IPS DF 4.7 (cell line): ENCODE data around the gene SERINC1.
"Not testable (repeated sequence)": the region's sequence is repeated elsewhere in the genome, so short reads cannot be mapped to it uniquely, and the experiment has no call there.

ENCODE experiments used
- DNase-seq: peaks from one replicate; pipeline ENCODE4 v3.0.0-alpha.2; 2013; ENCODE audit warnings: low spot score; ENCODE audit errors: extremely low read depth

Gene SERINC1

GRCh38 chr6:122471107-122472021, at the start of gene SERINC1:
Gene SERINC1, minus strand, starts transcription at chr6:122471807. Its CDS starts 70 bp downstream, at chr6:122471737.
- peak; percentile 66 for DNase-seq

DNA sequence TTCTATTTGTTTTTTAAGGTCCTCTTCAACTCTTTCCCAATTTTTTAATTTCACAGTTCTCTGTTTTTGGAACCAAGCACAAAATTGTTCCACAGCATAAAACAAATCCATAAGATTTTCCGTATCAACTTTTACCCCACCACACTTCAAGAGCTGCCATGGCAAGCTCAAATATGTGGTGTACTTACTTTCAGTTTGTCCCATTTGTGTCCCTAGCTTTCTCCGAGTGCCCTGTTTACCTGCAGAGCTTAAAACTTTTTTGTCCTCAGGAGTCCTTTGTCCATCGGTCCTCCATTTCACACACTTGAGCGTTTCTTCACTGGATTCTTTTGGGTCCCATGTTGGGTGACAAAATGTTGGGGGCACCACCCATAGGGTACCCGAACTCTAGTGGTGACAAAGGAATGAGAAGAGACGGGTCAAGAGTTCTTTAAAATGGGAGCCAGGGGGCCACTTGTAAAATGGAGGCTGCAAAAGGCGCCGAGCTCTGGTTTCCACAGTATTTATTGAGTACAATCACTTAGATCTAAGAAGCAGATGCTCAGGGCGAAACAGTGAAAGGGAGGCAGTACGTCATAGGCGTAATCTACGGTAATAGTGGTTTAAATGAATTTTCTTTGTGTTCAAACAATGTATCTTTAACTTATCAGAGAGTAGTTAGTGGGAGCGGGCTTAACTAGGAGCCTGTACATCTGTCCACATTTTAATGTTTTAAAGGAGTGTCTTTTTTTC, 39.8 kb upstream of the SERINC1 start:
- DNase-seq = no peak

DNA sequence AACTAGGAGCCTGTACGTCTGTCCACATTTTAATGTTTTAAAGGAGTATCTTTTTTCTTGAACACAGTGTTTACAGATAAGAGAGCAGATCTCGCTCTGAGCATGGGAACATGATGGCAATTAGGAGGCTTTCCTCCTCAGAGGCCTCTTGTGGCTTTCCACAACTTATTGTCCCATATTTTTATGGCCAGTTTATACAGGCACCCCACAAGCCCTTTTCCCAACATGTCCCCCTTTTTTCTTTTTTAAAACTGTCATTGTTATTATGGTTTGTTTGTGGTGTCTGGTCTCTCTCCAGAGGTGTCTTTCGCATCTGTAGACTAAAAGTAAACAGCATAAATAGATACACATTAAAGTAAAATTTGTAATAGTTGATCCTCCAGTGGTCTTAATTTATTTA, 33.6 kb upstream of the SERINC1 start:
- DNase-seq = not testable (repeated sequence)

- no peak for DNase-seq
Measured at GRCh38 chr6:122501475-122501874, 29.9 kb upstream of the SERINC1 start.

GRCh38 chr6:122495612-122496011, 24.0 kb upstream of the SERINC1 start:
- DNase-seq = no peak

DNA sequence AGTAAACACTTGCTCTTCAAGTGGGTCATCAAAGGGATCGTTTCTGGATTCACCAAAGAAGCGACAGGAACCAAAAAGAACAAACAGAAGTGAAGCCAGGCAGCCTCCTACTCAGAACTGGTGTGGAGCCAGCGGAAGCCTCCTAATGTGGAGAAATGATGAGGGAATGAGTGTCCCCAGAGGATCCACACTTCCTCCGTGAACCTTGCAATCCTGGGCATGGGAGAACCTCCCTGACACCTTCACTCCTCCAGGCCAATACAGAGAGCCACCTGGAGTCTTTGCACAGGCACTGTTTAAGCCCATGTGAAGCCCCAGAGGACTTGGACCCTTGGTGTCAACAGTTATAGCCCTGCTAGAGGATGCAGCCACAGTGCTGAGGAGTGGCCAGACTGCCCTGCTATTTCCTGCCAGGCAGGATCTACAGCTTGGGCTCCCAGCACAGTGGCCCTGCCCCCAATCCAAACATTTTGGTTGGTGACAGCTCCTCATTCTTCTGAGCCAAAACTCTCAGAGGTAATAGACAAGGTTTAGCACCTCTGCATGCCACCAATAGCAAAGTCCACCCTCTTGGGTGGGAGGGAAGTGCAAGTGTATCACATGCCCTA, 23.2 kb upstream of the SERINC1 start:
- DNase-seq = no peak

- no peak for DNase-seq
Measured at GRCh38 chr6:122491919-122492555, 20.4 kb upstream of the SERINC1 start.

GRCh38 chr6:122490607-122491006, 19.0 kb upstream of the SERINC1 start:
- DNase-seq = no peak

DNA sequence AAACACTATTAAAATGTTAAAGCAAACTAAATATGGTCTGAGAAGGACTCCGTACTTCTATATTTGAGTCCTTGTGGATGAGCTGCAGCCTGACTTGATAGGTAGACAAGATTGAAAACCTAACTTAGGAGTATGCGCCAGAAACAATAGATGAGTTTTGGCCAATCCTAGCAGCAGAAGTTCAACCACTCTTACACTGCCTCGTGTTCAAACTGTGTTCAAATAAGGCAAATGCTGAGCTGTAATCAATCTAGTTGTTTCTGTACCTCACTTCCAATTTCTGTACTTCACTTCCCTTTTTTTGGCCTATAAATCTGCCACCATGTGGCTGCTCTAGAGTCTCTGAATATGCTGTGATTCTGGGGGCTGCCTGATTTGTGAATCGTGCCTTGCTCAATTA, 13.2 kb upstream of the SERINC1 start:
- no peak for DNase-seq

DNA sequence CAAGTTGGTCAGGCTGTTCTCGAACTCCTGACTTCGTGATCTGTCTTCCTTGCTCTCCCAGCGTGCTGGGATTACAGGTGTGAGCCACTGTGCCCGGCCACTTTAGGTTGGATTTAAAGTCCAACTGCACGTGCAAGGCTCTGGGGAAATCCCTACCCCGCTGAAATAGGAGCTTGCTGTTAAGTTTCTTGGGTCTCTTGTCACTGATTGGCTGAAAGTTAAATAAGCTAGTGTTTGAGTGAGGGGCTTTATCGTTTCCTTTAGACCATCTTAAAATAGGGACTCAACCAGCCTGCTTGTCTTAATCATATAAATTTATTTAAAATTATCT, 11.1 kb upstream of the SERINC1 start:
- no peak for DNase-seq

- DNase-seq = no peak
Measured at GRCh38 chr6:122476131-122476530, 4.5 kb upstream of the SERINC1 start.

DNA sequence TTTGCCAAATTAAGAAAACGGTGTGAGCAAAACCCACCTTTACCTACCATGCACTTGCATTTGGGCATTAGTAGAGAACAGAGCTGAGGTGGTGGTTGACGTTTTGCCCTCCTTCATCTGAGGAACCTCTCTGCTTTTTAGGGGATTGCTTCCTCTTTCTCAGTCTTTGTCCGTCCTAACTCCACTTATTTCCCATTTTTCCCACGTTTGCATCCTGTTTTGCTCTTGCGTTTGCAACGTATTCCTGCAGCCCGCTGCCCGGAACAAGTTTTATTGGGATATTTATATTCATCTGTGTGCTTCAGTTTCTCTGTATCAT, 374 bp upstream of the SERINC1 start:
- DNase-seq = no peak

DNA sequence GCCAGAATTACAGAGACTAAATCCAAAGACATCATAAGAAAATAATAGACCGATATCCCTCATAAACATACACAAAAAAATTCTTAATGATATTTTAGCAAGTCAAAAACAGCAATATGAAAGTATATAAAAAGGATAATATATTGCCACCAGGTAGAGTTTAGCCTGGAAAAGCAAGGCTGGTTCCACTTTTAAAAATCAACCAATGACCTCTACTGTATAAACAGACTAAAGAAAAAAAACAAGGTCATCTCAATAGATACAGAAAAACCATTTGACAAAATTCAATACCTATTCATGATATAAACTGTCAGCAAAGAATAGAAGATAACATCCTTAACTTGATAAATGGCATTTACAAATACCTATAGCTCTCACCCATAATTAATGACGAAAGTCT, 9.7 kb downstream of the SERINC1 start:
- no peak for DNase-seq

- not testable (repeated sequence) for DNase-seq
Measured at GRCh38 chr6:122459865-122460416, 11.7 kb downstream of the SERINC1 start.

DNA sequence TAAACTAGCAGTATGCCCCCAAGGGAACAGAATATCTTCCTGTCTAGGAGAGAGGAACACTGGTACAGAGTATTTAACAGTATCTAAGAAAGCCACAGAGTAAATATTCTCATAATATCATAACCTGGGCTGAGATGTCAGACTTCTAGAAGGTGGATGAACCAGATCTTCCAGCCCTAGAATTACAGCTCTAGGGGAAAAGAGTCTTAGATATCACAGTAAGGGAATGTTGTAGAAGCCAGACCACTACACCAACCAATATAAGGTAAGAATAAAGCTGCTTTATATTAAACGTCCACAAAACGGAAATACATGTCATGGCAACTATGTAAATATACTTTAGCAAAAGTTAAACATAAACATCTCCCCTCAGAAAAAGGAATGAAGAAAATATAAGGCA, 12.4 kb downstream of the SERINC1 start:
- no peak for DNase-seq

DNA sequence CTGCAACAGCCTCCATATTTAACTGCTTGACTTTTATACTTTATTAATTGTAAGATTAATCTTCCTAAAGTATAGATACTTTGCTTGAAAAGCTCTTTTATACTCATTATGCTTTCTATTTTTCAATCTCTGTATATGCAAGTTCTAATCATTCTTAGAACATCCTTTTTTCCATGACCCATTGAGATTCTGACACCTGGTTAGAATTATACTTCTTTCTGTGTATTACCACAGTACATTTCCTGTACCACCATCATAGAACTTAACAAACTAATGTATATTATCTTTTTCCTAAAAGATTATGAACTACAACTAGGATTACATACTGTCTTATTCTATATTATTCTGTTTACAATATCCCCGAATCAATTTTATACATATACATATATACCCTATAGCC, 13.5 kb downstream of the SERINC1 start:
- DNase-seq = no peak

DNA sequence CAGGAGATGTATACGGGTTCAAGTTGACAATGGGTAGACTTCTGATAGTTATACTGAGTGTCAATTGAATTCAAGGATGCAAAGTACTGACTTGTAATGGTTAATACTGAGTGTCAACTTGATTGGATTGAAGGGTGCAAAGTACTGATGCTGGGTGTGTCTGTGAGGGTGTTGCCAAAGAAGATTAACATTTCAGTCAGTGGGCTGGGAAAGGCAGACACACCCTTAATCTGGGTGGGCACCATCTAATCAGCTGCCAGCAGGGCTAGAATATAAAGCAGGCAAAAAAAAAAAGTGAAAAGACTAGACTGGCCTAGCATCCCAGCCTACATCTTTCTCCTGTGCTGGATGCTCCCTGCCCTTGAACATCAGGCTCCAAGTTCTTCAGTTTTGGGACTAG, 16.5 kb downstream of the SERINC1 start:
- DNase-seq = not testable (repeated sequence)

GRCh38 chr6:122454673-122455072, 16.9 kb downstream of the SERINC1 start:
- no peak for DNase-seq

DNA sequence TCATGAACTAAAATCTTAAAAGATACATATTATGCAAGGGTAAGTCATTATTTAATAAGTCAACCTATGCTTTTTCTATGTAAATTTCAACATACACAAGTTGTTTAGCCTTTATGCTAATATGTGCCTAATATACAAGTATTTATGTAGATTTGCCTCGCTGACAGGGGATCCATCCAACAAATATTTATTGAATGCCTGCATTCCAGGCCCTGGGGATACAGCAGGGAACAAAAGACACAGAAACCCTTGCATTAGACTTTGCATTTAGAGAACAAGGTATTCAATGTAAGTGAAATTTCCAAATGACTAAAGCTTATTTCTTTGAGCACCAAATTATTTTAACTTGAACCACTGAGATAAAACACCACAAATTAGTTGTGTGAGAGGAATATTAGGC, 19.1 kb downstream of the SERINC1 start:
- DNase-seq = no peak

- no peak for DNase-seq
Measured at GRCh38 chr6:122449069-122449468, 22.5 kb downstream of the SERINC1 start.

DNA sequence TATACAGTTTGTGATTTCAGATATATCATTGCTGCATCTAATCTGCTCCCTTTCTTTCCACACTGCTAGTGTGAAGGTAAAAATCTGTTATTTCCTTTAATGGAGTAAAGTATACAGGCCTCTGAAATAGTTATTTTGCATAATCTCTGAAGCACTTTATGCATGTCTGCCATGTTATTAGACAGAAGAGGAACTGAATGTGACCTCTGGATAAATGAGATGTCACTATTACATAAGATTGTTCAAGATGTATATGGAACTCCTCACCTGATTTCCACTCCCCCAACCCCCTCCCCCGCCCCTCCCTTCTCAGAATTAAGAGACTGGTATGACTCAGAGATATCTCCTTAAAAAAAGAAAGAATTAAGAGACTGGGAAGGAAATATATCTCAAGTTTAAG, 26.3 kb downstream of the SERINC1 start:
- DNase-seq = no peak

DNA sequence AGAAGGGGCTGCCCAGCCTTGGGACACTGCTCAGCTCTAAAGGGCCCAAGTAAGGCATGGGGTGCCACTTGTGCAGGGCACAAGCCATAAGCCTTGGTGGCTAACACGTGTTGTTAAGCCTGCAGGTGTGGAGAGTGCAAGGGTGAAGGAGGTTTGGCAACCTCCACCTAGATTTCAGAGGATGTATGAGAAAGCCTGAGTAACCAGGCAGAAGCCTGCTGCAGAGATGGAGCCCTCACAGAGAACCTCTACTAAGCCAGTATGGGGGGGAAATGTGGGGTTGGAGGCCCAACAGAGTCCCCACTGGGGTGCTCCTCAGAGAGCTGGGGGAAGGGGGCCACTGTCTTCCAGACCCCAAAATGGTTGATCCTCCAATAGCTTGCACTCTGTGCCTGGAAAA, 32.6 kb downstream of the SERINC1 start:
- no peak for DNase-seq
